Occipital lobe (tissue), 2 donors: Measurements from ENCODE around the gene ERCC1. TPM values are rescaled to one million over a fixed set of nuclear protein-coding genes. Genes with fewer than 3 reads are reported as not detected.
"Not testable (repeated sequence)": the region's sequence is repeated elsewhere in the genome, so short reads cannot be mapped to it uniquely, and the experiment has no call there.

Source experiments
- DNase-seq: peaks from one replicate; lab custom pipeline; 2025; lab: John Stamatoyannopoulos, UW
- total RNA-seq: library from RNA; depleted of rRNA; stranded (reverse); fragments of >200 nt; gene quantifications from one replicate; pipeline ENCODE4 v1.2.3, GENCODE V29; 2014

Gene ERCC1
- total RNA-seq, 1 donor from 2014 or later: 51.2 TPM

DNA sequence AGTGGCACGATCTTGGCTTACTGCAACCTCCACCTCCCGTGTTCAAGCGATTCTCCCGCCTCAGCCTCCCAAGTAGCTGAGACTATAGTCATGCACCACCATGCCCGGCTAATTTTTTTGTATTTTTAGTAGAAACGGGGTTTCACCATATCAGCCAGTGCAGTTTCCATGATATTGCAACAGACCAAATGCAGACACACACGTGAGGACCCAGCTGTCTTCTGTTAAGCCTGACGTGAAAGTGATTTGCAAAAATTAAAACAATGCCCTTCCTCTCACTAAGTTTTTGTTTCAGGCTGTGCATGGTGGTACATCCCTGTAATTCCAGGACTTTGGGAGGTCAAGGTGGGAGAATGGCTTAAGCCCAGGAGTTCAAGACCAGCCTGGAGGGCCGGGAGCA lies 7.3 kb upstream of the ERCC1 start:
- not testable (repeated sequence) for DNase-seq

DNA sequence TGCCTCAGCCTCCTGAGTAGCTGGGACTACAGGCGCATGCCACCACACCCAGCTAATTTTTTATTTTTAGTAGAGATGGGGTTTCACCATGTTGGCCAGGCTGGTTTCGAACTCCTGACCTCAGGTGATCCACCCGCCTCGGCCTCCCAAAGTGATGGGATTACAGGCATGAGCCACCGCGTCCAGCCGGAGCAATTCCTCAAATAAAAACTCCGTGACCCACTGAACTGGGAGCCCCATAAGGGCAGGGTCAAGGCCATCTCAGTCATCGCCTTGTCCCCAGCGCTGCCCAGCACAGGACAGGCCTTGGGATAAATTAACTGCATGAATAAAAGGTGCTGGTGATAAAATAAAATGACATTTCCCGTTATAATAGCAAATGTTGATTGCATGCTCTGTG lies 6.2 kb upstream of the ERCC1 start:
- not testable (repeated sequence) for DNase-seq

DNA sequence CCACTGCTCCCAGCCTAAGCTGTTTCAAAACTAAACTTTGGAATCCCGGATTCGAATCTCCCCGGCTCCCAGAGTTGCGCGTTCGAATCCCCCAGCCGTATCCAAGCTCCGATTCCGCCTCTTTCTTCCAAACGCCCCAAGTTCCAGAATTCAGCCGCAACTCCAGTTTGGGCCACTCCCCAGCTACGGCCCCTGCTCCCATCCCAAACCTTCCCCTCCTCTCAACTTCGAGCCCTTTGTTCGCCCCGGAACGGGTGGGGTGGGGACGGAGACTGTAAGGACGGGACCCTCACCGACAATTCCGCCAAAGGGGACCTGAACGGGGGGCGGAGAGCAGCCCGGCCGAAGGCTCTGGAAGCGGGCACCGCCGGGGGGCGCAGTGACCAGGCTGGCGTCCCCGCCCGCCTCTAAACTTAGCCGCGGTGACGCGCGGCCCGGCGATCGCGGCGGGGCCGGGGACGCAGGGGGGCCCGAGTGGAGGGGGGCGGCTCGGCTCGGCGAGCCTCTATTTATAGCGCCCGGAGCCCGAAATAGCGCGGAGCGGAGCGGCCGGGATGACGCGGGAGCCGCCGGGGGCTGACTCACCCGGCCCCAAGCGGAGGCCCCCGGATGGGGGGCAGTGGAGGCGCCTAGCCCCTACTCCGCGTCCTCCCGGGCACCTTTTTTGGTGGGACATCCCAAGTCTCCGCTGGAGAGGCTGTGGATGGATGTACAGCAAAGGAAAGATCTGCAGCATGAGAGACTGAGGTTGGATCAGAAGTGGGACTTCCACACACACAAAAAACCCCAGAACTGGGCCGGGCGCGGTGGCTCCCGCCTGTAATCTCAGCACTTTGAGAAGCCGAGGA lies 4.9 kb upstream of the ERCC1 start:
- no peak for DNase-seq

DNA sequence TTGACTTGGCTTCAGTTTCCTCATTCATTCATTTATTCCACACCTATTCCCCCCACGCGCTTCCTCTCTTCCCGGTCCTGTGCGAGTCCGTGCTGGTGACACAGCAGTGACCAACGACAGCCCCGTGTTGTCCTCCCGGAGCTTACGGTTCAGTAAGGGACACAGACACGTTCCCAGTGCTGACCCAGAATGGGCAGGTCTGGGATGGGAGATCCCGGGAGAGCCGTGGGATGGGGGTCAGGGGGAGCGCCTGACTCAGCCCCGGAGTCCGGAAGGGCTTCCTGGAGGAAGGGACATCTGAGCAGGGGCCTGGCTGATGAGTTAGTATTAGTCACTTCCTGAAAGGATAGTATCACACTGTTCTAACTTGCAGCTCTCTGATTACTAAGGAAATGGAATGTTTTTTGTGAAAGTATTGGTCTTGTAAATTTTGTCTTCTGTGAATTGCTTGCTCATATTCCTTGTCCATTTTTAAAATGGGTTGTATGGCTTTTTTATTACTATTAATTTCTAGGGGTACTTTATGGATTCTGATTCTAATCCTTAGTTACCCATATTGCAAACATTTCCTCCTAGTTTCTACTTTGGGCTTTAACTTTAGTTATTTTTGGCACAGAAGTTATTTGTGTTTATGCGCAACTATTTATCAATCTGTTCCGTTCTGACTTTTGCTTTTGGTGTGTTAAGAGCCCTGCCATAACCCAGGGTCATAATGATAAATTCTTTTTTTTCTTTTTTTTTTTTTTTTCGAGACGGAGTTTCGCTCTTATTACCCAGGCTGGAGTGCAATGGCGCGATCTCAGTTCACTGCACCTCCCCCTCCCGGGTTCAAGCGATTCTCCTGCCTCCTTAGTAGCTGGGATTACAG lies 708 bp upstream of the ERCC1 start:
- peak; percentile 65 for DNase-seq

DNA sequence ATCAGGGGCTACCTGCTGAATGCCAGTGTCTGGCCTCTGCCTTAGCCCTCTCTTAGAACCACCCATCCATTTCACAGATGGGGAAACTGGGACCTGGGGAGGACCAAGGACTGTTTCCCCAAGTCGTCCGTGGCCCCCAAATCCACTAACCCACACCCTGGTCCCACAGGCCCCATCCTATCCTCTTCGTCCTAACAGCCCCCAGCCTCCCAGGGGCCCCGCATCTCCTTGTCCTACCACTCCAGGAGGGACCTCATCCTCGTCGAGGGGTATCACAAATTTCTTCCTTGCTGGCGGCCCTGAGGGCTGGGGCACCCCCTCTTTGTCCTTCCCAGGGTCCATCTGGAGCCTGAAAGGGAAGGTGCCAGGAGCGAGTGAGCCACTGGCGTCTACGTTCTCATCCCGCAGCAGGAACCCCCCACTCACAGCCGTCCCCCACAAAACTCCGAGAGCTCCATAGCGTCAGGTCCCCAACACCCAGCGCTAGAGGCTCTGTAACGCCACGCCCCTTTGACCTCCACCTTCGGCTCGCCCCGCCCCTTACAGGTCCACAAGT lies 606 bp downstream of the ERCC1 start:
- DNase-seq: no peak

DNA sequence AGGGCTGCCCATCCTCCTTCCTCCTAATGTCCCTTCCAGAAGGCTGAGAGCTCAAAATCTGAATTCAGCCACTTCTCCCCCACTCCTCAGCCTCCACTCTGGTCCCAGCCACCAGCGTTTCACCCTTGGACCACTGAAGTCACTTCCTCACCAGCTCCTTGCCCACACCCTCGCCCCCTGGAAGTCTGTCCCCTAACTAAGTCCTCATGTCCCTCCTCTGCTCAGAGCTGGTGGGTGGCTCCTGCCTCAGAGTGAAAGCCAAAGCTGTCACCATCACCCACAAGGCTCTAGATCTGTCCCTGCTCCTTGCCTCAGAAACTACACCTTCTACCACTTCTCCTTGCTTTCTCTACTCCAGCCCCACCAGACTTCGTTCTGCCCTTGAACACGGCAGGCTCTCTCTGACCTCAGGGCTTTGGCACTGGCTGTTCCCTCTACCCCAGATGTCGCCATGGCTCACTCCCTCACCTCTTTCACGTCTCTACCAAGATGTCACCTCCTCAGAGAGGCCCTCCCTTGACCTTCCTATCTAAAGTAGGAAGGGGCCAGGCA lies 1.7 kb downstream of the ERCC1 start:
- DNase-seq: no peak

DNA sequence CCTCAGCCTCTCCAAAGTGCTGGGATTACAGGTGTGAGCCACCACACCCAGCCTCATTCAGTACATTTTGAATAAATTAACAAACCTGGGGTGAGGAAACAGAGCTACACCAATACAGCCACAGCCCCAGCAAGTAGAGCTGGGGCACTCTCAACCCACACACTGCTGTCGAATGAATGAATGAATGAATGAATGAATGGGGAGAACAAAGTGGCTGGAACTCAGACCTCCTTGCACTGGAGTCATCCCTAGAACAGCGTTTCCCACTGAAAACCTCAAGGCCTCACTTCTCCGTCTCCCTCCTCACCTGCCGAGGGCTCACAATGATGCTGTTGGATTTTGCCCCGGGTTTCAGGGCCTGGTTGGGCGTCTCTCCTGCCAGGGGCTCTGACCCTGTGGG lies 2.8 kb downstream of the ERCC1 start:
- DNase-seq: no peak

DNA sequence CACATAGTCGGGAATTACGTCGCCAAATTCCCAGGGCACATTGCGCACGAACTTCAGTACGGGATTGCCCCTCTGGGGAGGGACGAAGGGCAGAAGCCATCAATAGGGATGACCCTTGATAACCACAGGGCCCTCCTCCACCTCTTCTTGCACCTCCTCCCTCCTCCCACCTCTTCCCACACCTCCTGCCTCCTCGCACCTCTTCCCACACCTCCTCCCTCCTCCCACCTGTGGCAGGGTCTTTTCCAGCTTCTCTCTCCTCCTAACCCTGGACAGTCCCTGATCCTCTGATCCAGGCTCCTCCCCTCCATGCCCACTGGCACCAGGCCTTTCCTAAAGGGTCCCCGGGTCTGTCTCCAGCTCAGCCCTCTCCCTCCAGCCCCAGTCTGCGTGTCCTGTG lies 3.4 kb downstream of the ERCC1 start:
- no peak for DNase-seq

DNA sequence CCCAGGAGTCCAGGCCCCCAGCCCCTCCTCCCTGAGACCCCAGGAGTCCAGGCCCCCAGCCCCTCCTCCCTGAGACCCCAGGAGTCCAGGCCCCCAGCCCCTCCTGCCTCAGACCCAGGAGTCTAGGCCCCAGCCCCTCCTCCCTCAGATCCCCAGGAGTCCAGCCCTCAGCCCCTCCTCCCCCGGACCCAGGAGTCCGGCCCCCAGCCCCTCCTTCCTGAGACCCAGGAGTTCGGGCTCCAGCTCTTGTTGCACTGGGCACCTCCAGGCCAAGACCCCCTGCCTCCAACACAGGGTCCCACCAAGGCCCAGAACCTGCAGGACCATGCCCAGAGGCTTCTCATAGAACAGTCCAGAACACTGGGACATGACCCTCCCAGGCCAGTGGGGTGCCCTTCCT lies 3.8 kb downstream of the ERCC1 start:
- no peak for DNase-seq

DNA sequence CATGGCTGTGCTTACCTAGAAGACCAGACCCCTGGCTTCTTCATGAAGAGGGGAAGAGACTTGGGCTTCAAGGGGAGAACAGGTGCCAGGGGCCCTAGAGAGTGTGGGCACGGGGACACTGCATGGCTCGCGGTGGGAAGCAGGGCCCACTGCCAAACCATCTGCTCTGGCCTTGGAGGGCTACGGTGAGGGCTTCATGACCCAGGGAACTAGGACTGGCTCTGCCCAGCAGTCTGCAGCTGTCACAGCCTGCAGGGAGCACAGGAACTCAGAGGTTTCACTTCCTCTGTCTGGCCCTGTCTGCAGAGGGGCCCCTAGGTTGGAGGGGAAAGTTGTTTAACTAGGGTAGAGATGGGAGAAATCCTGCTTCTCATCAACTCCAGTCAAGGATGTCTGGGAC lies 4.3 kb downstream of the ERCC1 start:
- no peak for DNase-seq

DNA sequence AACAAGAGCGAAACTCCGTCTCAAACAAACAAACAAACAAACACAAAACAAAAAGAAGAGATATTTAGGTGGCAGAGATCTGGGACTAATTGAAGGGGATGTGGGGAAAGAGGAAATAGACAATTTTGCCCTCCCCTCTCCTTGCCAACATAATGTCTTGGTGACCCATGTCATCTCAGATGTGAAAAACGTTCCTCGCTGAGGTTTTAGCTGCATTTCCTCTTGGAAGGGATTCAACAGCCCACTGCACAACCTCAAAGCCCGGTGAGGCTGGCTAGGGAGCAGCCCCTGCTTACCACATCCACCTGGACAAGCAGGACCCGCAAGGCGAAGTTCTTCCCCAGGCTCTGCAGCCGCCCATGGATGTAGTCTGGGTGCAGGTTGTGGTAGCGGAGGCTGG lies 4.9 kb downstream of the ERCC1 start:
- DNase-seq: no peak

DNA sequence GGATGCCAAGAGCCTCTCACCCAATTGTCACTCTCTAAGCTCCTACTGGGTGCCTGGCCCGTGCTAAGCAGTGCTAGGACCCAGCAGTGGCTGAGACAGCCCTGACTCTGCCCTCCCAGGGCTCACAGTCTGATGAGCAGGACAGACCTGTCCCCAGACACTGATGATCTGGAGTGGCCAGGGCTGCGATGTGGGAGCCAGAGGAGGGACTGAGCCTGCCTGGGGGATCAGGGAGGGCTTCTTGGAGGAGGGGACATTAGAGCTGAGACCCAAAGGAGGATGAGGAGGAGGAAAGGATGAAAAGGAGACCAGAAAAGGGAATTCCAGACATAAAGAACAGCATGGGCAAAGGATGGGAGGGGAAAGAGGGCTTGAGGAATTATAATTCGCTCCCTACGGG lies 6.6 kb downstream of the ERCC1 start:
- no peak for DNase-seq

DNA sequence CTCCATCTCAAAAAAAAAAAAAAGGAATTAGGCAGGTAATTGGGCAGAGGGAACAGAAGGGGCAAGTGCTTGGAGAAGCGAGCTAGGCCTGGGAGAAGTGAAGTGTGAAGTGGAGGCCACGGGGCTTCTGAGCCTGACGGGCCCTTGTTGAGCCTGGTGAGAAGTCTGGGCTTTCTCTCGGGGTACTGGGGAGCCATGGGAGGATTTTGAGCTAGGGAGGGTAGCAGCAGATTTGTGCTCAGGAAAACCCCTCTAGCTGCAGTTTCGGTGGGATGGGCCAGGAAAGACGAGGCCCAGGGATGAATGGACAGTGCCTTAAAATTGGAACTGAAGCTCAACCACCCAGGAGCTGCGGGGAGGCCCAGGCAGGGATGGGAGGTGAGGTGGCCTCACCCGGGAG lies 9.2 kb downstream of the ERCC1 start:
- no peak for DNase-seq

DNA sequence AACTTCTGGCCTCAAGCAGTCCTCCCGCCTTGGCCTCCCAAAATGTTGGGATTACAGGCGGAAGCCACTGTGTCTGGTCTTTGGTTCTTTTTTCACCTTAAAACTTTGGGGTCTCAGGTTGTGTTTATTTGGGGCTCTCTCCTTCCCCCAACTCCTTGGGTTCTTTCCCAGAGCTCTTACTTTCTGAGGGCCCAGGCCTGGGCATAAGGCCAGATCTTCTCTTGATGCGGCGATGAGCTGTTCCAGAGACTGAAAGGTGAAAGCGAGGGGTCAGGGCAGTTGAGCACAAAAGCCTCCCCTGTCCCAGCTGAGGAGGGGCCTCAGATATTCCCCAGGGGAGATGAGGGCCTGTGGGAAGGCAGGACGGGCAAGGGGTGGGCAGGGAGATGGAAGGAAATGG lies 10.2 kb downstream of the ERCC1 start:
- DNase-seq: no peak

DNA sequence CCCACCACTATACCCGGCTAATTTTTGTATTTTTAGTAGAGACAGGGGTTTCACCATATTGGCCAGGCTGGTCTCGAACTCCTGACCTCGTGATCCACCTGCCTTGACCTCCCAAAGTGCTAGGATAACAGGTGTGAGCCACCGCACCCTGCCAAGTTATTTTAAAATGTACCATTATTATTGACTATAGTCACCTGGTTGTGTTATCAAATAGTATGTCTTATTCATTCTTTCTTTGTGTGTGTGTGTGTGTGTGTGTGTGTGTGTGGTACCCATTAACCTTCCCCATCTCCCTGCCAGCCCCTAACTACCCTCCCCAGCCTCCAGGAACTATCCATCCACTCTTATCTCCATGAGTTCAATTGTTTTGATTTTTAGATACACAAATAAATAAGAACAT lies 13.4 kb downstream of the ERCC1 start:
- not testable (repeated sequence) for DNase-seq

DNA sequence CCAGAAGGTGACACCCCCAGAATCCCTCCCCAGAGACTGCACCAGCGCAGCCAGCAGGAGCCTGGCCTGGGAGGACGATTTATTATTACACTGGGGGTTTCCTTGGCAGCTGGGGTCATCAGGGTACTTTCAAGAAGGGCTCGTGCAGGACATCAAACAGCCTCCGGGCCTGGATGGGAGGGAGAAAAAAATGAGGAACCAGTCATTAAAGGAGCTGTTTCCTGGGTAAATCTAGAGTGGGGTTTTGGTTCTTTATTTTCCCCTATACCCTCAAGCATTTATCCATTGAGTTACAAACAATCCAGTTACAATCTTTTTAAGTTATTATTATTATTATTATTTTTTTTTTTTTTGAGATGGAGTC lies 14.2 kb downstream of the ERCC1 start:
- DNase-seq: no peak

DNA sequence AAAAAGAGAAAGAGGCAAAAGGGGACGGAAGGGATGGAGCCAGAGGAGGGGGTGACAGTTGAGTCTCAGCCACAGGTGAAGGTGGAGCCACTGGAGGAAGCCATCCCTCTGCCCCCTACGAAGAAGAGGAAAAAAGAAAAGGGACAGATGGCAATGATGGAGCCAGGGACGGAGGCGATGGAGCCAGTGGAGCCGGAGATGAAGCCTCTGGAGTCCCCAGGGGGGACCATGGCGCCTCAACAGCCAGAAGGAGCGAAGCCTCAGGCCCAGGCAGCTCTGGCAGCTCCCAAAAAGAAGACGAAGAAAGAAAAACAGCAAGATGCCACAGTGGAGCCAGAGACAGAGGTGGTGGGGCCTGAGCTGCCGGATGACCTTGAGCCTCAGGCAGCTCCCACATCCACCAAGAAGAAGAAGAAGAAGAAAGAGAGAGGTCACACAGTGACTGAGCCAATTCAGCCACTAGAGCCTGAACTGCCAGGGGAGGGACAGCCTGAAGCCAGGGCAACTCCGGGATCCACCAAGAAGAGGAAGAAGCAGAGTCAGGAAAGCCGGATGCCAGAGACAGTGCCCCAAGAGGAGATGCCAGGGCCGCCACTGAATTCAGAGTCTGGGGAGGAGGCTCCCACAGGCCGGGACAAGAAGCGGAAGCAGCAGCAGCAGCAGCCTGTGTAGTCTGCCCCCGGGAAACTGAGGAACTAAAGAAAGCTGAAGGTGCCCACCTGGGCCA lies 14.7 kb downstream of the ERCC1 start:
- no peak for DNase-seq

DNA sequence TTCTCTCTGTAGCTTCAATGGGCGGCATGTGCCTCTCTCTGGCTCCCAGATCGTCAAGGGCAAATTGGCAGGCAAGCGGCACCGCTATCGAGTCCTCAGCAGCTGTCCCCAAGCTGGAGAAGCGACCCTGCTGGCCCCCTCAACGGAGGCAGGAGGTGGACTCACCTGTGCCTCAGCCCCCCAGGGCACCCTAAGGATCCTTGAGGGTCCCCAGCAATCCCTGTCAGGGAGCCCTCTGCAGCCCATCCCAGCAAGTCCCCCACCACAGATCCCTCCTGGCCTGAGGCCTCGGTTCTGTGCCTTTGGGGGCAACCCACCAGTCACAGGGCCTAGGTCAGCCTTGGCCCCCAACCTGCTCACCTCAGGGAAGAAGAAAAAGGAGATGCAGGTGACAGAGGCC lies 15.6 kb downstream of the ERCC1 start:
- DNase-seq: no peak

DNA sequence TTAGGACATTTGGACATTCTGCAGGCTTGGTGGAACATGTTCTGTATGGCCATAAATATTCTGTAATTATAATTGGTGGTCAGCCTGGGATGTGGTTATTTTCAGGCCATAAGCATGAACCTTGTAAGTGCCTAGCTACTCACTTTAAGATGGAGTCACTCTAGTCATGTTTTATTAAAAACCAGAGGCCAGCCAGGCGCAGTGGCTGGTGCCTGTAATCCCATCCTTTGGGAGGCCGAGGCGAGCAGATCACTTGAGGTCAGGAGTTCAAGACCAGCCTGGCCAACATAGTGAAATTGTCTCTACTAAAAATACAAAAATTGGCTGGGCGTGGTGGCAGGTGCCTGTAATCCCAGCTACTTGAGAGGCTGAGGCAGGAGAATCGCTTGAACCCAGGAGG lies 16.1 kb downstream of the ERCC1 start:
- DNase-seq: not testable (repeated sequence)

DNA sequence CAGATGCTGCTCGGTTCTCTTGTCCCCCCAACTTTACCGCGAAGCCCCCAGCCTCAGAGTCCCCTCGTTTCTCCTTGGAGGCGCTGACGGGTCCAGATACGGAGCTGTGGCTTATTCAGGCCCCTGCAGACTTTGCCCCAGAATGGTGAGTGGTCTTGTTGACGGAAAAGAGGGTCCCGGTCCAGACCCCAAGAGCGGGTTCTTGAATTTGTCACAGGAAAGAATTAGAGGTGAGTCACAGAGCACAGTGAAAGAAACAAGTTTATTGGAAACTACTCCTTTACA lies 16.7 kb downstream of the ERCC1 start:
- DNase-seq: no peak

DNA sequence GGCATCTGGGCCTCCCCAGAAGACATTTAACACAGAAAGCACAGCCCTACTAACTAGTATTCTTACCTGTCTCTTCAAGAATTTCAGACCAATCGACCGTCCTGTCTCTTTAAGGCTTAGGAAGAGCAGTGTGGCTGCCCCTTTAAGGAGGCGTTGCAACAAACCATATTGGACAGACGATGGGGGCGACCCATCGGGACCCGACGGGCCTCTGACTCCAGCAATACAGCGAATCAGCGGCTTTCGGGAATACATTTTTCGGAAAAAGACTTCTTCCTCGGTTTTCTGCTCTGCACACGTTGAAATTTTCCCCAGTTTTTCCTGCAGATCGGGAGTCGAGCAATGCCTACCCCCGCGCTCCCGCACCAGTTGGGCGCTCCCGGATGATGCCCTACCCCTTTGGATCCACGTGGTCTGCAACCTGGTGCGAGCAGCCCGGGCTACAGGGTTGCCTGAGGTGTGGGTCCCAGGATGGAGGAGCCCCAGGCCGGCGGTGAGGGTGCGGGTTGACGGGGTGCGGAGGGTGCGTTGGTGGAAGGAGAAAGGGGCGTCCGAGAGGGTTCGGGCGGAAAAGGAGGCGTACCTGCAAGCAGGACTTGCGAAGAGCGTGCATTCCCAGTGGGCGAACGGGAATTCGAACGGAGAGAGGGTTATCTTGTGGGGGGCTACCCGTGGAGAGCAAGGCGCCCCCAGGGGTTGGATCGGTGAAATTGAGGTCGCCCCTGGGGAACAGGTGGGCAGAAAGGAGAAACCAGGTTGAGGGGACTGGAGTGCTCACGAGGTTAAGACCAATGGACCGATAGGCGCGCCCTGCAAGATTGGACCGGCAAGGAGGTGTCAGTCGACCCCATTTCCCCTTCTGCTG lies 17.3 kb downstream of the ERCC1 start, which contains the start of gene POLR1G:
TSS of gene POLR1G (plus strand) at position 419 of the 865 bp plus-strand sequence. CDS start at position 472, 53 bp downstream.
- peak; percentile 85 for DNase-seq
